NCI-H187 (cell line): ENCODE results near the gene CAMTA1.
"Not testable (repeated sequence)": the region's sequence is repeated elsewhere in the genome, so short reads cannot be mapped to it uniquely, and the experiment has no call there.

Experiments used
- DNase-seq, 2 experiments: peaks; one replicate each; lab custom pipeline; 2025; lab: John Stamatoyannopoulos, UW

Gene CAMTA1

GRCh38 chr1:7778133-7778628 lies 992.9 kb downstream of the CAMTA1 start:
- no peak for DNase-seq

- no peak for DNase-seq
Observed at GRCh38 chr1:7780976-7781375, 995.7 kb downstream of the CAMTA1 start.

- no peak for DNase-seq
Observed at GRCh38 chr1:7781501-7781900, 996.2 kb downstream of the CAMTA1 start.

- DNase-seq: no peak
Observed at GRCh38 chr1:7781923-7782495, 996.8 kb downstream of the CAMTA1 start.

GRCh38 chr1:7783178-7783711 lies 998.0 kb downstream of the CAMTA1 start:
- peak in 1 of 2 experiments; percentile 52 for DNase-seq

- DNase-seq: peak; percentile 92 to 96
Observed at GRCh38 chr1:7783826-7784491, 998.7 kb downstream of the CAMTA1 start, which contains the start of gene PER3. PER3 (plus strand) TSS chr1:7784291; CDS start chr1:7784878, 587 bp downstream.

- DNase-seq: no peak
Observed at GRCh38 chr1:7784492-7785071, 999.3 kb downstream of the CAMTA1 start.

- no peak for DNase-seq
Observed at GRCh38 chr1:7785108-7785507, 999.9 kb downstream of the CAMTA1 start.

GRCh38 chr1:7786795-7787194 lies 1001.5 kb downstream of the CAMTA1 start:
- no peak for DNase-seq

GRCh38 chr1:7789828-7790227 lies 1004.6 kb downstream of the CAMTA1 start:
- DNase-seq: no peak

GRCh38 chr1:7791027-7791426 lies 1005.8 kb downstream of the CAMTA1 start:
- DNase-seq: not testable (repeated sequence)

- DNase-seq: no peak
Observed at GRCh38 chr1:7795406-7795805, 1010.2 kb downstream of the CAMTA1 start.

- no peak for DNase-seq
Observed at GRCh38 chr1:7805460-7805859, 1020.2 kb downstream of the CAMTA1 start.

GRCh38 chr1:7808253-7808844 lies 1023.1 kb downstream of the CAMTA1 start:
- DNase-seq: no peak

GRCh38 chr1:7809742-7810141 lies 1024.5 kb downstream of the CAMTA1 start:
- DNase-seq: no peak

- DNase-seq: no peak
Observed at GRCh38 chr1:7810395-7810794, 1025.1 kb downstream of the CAMTA1 start.

GRCh38 chr1:7811476-7811875 lies 1026.2 kb downstream of the CAMTA1 start:
- DNase-seq: no peak

GRCh38 chr1:7813677-7814373 lies 1028.6 kb downstream of the CAMTA1 start:
- DNase-seq: no peak
